Mammary epithelial cell (primary cell): ENCODE results near the gene TENT5A.

ENCODE experiments used
- CTCF ChIP-seq, 2 donors: IDR thresholded peaks in 1 of 2; conservative IDR thresholded peaks in 1 of 2; 2 replicates each; pipeline ENCODE4 v1.5.1; 2011 to 2012; ENCODE audit warnings: inconsistent platforms in 2 of 2, low read length in 2 of 2, mild to moderate bottlenecking in 2 of 2, control low read depth in 1 of 2, low read depth in 1 of 2; ENCODE audit not compliant: insufficient read depth in 1 of 2; ENCODE audit errors: extremely low read depth in 1 of 2
- EZH2 ChIP-seq: IDR thresholded peaks from 2 replicates; pipeline ENCODE4 v1.6.1; 2012; ENCODE audit warnings: low read length, inconsistent platforms, borderline replicate concordance

GRCh38 chr6:81766482-81767069 lies 14.1 kb upstream of the TENT5A start:
- TF ChIP-seq CTCF (conservative IDR thresholded peaks at IDR 0.05 in 1 of 2, IDR thresholded peaks at IDR 0.05 in 1 of 2; ENCODE audit: extremely low read depth in 1 of 2, insufficient read depth in 1 of 2, low read depth in 1 of 2, low read length in 2 of 2) (no peak), EZH2 (no peak)
